H1 (cell line): ENCODE measurements around the gene ZSCAN10. TPM values are rescaled to one million over a fixed set of nuclear protein-coding genes. Genes with fewer than 3 reads are reported as not detected.

Experiments used
- CTCF ChIA-PET: fragments of 300-600 bp; sonication (Branson Sonifier 250); formaldehyde crosslinking; loops from one replicate; lab custom pipeline; 2021; ENCODE audit not compliant: partially characterized antibody; lab: Charles Lee
- POLR2A ChIA-PET: fragments of 300-600 bp; sonication (Branson Sonifier 250); formaldehyde crosslinking; loops from one replicate; lab custom pipeline; 2021; ENCODE audit warnings: inconsistent platforms; ENCODE audit not compliant: partially characterized antibody; lab: Charles Lee
- DNase-seq, 2 experiments: peaks; one replicate each; pipeline versions ENCODE4 v3.0.0 to v3.0.0-alpha.2; 2010 to 2022; ENCODE audit warnings: low spot score in 2 of 2, low read depth in 1 of 2, mixed read lengths in 1 of 2
- FAIRE-seq: peaks from 2 replicates; lab custom pipeline; 2011; peaks lifted over from hg19 to GRCh38; lab: Jason Lieb, UNC
- H2AFZ ChIP-seq: 2 replicates; pipeline ENCODE4 v1.8.1; 2012; ENCODE audit warnings: low read length, inconsistent platforms
- H2AK5ac ChIP-seq: 2 replicates; pipeline ENCODE4 v1.6.1; 2013; ENCODE audit warnings: low read depth, low read length
- H2BK120ac ChIP-seq: replicated peaks from 2 replicates; pipeline ENCODE3; 2013; ENCODE audit warnings: low read depth, low read length, inconsistent platforms
- H2BK12ac ChIP-seq: 2 replicates; pipeline ENCODE4 v1.6.1; 2013; ENCODE audit warnings: low read depth, low read length
- H2BK15ac ChIP-seq: 2 replicates; pipeline ENCODE4 v1.6.1; 2013; ENCODE audit warnings: low read length
- H2BK20ac ChIP-seq: 2 replicates; pipeline ENCODE4 v1.6.1; 2013; ENCODE audit warnings: low read length
- H2BK5ac ChIP-seq: 2 replicates; pipeline ENCODE4 v1.6.1; 2013; ENCODE audit warnings: low read depth, low read length
- H3K14ac ChIP-seq: 2 replicates; pipeline ENCODE4 v1.6.1; 2013; ENCODE audit warnings: inconsistent platforms; ENCODE audit not compliant: insufficient read length
- H3K18ac ChIP-seq: 2 replicates; pipeline ENCODE4 v1.6.1; 2013; ENCODE audit warnings: low read length; ENCODE audit errors: extremely low read depth
- H3K23ac ChIP-seq: 2 replicates; pipeline ENCODE4 v1.6.1; 2013; ENCODE audit warnings: inconsistent platforms; ENCODE audit not compliant: insufficient read length
- H3K23me2 ChIP-seq: 2 replicates; pipeline ENCODE4 v1.6.1; 2013; ENCODE audit warnings: low read depth, low read length
- H3K27ac ChIP-seq: 2 replicates; pipeline ENCODE4 v1.6.1; 2011; ENCODE audit warnings: low read depth, low read length, inconsistent platforms
- H3K27me3 ChIP-seq, 4 experiments: replicated peaks in 1 of 4; 1 replicate in 1 of 4; 2 replicates in 3 of 4; pipeline versions ENCODE4 v1.6.1 to v1.8.1; 2011 to 2013; ENCODE audit warnings: low read length in 3 of 4, mild to moderate bottlenecking in 3 of 4, inconsistent platforms in 2 of 4, mixed read lengths in 2 of 4, moderate library complexity in 1 of 4; ENCODE audit not compliant: control insufficient read depth in 3 of 4, insufficient read depth in 3 of 4; ENCODE audit errors: extremely low read depth in 1 of 4
- H3K36me3 ChIP-seq, 4 experiments: 2 replicates each; pipeline versions ENCODE4 v1.6.1 to v1.8.1; 2011 to 2013; ENCODE audit warnings: mild to moderate bottlenecking in 4 of 4, low read length in 3 of 4, moderate library complexity in 2 of 4, control low read depth in 1 of 4, inconsistent platforms in 1 of 4; ENCODE audit not compliant: insufficient read depth in 4 of 4, control insufficient read depth in 2 of 4
- H3K4ac ChIP-seq: replicated peaks from 2 replicates; pipeline ENCODE3; 2013; ENCODE audit warnings: low read length, low read depth, mixed read lengths, inconsistent platforms; ENCODE audit not compliant: insufficient read length
- H3K4me1 ChIP-seq, 4 experiments: replicated peaks in 1 of 4; 1 replicate in 1 of 4; 2 replicates in 3 of 4; pipeline versions ENCODE4 v1.6.1 to v1.8.1; 2011 to 2013; ENCODE audit warnings: low read length in 3 of 4, inconsistent platforms in 2 of 4, mixed read lengths in 1 of 4; ENCODE audit not compliant: insufficient read depth in 4 of 4, control insufficient read depth in 3 of 4
- H3K4me2 ChIP-seq, 2 experiments: 2 replicates each; pipeline versions ENCODE4 v1.6.1 to v1.8.1; 2011 to 2013; ENCODE audit warnings: low read depth in 2 of 2, low read length in 2 of 2, control low read depth in 1 of 2, inconsistent platforms in 1 of 2, mild to moderate bottlenecking in 1 of 2; ENCODE audit not compliant: insufficient read depth in 1 of 2
- H3K4me3 ChIP-seq, 4 experiments: fragments of 200-600, 300-600 bp in 1 of 4; sonication (generic), shearing (Covaris generic), sonication (Bioruptor Twin) in 1 of 4; 2 replicates each; pipeline versions ENCODE4 v1.5.1 to v1.8.1; 2011 to 2016; ENCODE audit warnings: low read length in 4 of 4, low read depth in 3 of 4, control low read depth in 2 of 4, inconsistent platforms in 2 of 4, mild to moderate bottlenecking in 2 of 4, mixed read lengths in 1 of 4, moderate library complexity in 1 of 4; ENCODE audit not compliant: insufficient read depth in 2 of 4; ENCODE audit errors: extremely low read depth in 1 of 4
- H3K56ac ChIP-seq: replicated peaks from 2 replicates; pipeline ENCODE3; 2013; ENCODE audit warnings: low read depth, mild to moderate bottlenecking, mixed read lengths, low read length, inconsistent platforms; ENCODE audit not compliant: insufficient read length
- H3K79me1 ChIP-seq: 2 replicates; pipeline ENCODE4 v1.6.1; 2013; ENCODE audit warnings: low read depth, low read length, control low read depth
- H3K79me2 ChIP-seq, 2 experiments: 2 replicates each; pipeline versions ENCODE4 v1.6.1 to v1.8.1; 2012 to 2013; ENCODE audit warnings: low read length in 2 of 2, mild to moderate bottlenecking in 2 of 2, inconsistent platforms in 1 of 2; ENCODE audit not compliant: insufficient read depth in 2 of 2, control insufficient read depth in 1 of 2
- H3K9ac ChIP-seq, 4 experiments: replicated peaks in 1 of 4; 1 replicate in 1 of 4; 2 replicates in 3 of 4; pipeline versions ENCODE4 v1.6.1 to v1.8.1; 2011 to 2013; ENCODE audit warnings: low read depth in 3 of 4, low read length in 3 of 4, control low read depth in 2 of 4, mild to moderate bottlenecking in 2 of 4, moderate library complexity in 2 of 4, inconsistent platforms in 1 of 4; ENCODE audit errors: extremely low read depth in 1 of 4
- H3K9me3 ChIP-seq, 2 experiments: 2 replicates each; pipeline versions ENCODE4 v1.6.1 to v1.8.1; 2012 to 2013; ENCODE audit warnings: mild to moderate bottlenecking in 2 of 2, moderate library complexity in 2 of 2, control low read depth in 1 of 2, inconsistent platforms in 1 of 2, low read depth in 1 of 2, low read length in 1 of 2, mixed read lengths in 1 of 2; ENCODE audit not compliant: insufficient read depth in 2 of 2
- H4K20me1 ChIP-seq, 2 experiments: replicated peaks in 1 of 2; 2 replicates each; pipeline versions ENCODE3 to v1.8.1; 2011 to 2013; ENCODE audit warnings: inconsistent platforms in 2 of 2, low read length in 2 of 2, mild to moderate bottlenecking in 1 of 2; ENCODE audit not compliant: insufficient read depth in 2 of 2, control insufficient read depth in 1 of 2
- H4K5ac ChIP-seq: 2 replicates; pipeline ENCODE4 v1.6.1; 2013; ENCODE audit warnings: low read length, low read depth, mixed read lengths, inconsistent platforms; ENCODE audit not compliant: insufficient read length
- H4K8ac ChIP-seq: 2 replicates; pipeline ENCODE4 v1.8.0; 2013; ENCODE audit warnings: mild to moderate bottlenecking, moderate library complexity, low read length, inconsistent platforms; ENCODE audit not compliant: insufficient read depth; ENCODE audit errors: extremely low read depth
- H4K91ac ChIP-seq: replicated peaks from 2 replicates; pipeline ENCODE3; 2013; ENCODE audit warnings: low read length, mixed read lengths, inconsistent platforms; ENCODE audit not compliant: insufficient read length
- ASH2L ChIP-seq: fragments of 200-600, 300-600 bp; sonication (generic); IDR thresholded peaks from one replicate; pipeline ENCODE4 v1.7.1; 2017; ENCODE audit warnings: low read length
- BACH1 ChIP-seq: IDR thresholded peaks from 2 replicates; pipeline ENCODE4 v1.6.1; 2012; ENCODE audit warnings: low read length, improper control_type of control experiment
- CHD1 ChIP-seq: IDR thresholded peaks from 2 replicates; pipeline ENCODE4 v1.6.1; 2012; ENCODE audit warnings: low read depth, low read length, improper control_type of control experiment
- CTBP2 ChIP-seq: IDR thresholded peaks from 2 replicates; pipeline ENCODE4 v1.7.0; 2011; ENCODE audit warnings: borderline replicate concordance, mild to moderate bottlenecking, moderate library complexity, mixed read lengths, low read length; ENCODE audit not compliant: insufficient read depth, insufficient read length
- FOSL1 ChIP-seq: IDR thresholded peaks from 2 replicates; pipeline ENCODE4 v1.6.1; 2011; ENCODE audit warnings: mild to moderate bottlenecking, low read depth, low read length, moderate library complexity; ENCODE audit not compliant: insufficient read depth
- HDAC6 ChIP-seq: IDR thresholded peaks from one replicate; pipeline ENCODE4 v1.7.1; 2012; ENCODE audit warnings: low read depth, mild to moderate bottlenecking, inconsistent platforms, low read length, moderate library complexity
- KDM1A ChIP-seq: fragments of 200-600, 300-600 bp; sonication (generic); IDR thresholded peaks from 2 replicates; pipeline ENCODE4 v1.7.1; 2016; ENCODE audit warnings: mild to moderate bottlenecking, low read length, borderline replicate concordance
- KDM5A ChIP-seq: fragments of 200-600 bp; IDR thresholded peaks from 2 replicates; pipeline ENCODE4 v1.7.1; 2012; ENCODE audit warnings: mild to moderate bottlenecking, low read length, inconsistent platforms, mixed read lengths
- MAFK ChIP-seq: IDR thresholded peaks from 2 replicates; pipeline ENCODE4 v1.6.1; 2012; ENCODE audit warnings: low read depth, mild to moderate bottlenecking, improper control_type of control experiment, low read length
- SIX5 ChIP-seq: IDR thresholded peaks from 2 replicates; pipeline ENCODE4 v1.6.1; 2011; ENCODE audit warnings: mild to moderate bottlenecking, low read depth, low read length
- SRF ChIP-seq: IDR thresholded peaks from 2 replicates; pipeline ENCODE4 v1.6.1; 2011; ENCODE audit warnings: mild to moderate bottlenecking, low read depth, low read length, moderate library complexity
- TAF7 ChIP-seq: optimal IDR thresholded peaks from 2 replicates; pipeline ENCODE3; 2011; ENCODE audit warnings: low read depth, mild to moderate bottlenecking, inconsistent platforms, low read length, moderate library complexity, borderline replicate concordance
- TBP ChIP-seq: IDR thresholded peaks from 2 replicates; pipeline ENCODE4 v1.6.1; 2011; ENCODE audit warnings: low read depth, low read length, improper control_type of control experiment
- ZNF274 ChIP-seq: IDR thresholded peaks from 2 replicates; pipeline ENCODE4 v1.7.0; 2012; ENCODE audit warnings: low read length, borderline replicate concordance; ENCODE audit errors: extremely low read depth
- WGBS, 2 experiments: shearing (Covaris generic) in 1 of 2; methylation state at CpG; one replicate each; pipeline versions ENCODE4 v1.1.6 to v1.1.7; 2013 to 2015; ENCODE audit warnings: low lambda C conversion rate in 2 of 2, mixed read lengths in 2 of 2, inconsistent platforms in 1 of 2, low coverage in 1 of 2, missing lambda C conversion rate in 1 of 2; ENCODE audit not compliant: insufficient replicate concordance in 2 of 2, insufficient coverage in 1 of 2, insufficient read length in 1 of 2; ENCODE audit errors: extremely low coverage in 1 of 2, missing lambda C conversion rate in 1 of 2; 5-methylcytosine and 5-hydroxymethylcytosine counted together
- polyA plus RNA-seq, 7 experiments: library from polyadenylated mRNA; depleted of rRNA in 3 of 7; stranded (reverse) in 5 of 7; unstranded in 2 of 7; fragments of >200 nt in 5 of 7; fragments of 200-250 nt in 2 of 7; gene quantifications; 1 replicate in 5 of 7; 2 replicates in 1 of 7; 4 replicates in 1 of 7; pipeline versions ENCODE4 v1.2.1 to v1.2.3, GENCODE V29; 2011 to 2013; ENCODE audit warnings: missing spikeins in 2 of 7, mixed read lengths in 2 of 7
- total RNA-seq: library from RNA; stranded (reverse); fragmentation: NEBNext Ultra II Directional; extraction: Animal tissue kit (Norgen Biotek cat#: 25700); gene quantifications from 2 replicates; pipeline ENCODE4 v1.2.1, GENCODE V29; 2021
- TF ChIP-seq, protein P1 (sequence below): IDR thresholded peaks from 2 replicates; pipeline ENCODE4 v1.6.1; 2012; ENCODE audit warnings: inconsistent platforms

The ZSCAN10 gene
- total and polyA plus RNA-seq, 2 of the 8 experiments (the other 6 are each of a cell fraction or from before 2014, with no cell fraction given) = 209 to 314 TPM

DNA sequence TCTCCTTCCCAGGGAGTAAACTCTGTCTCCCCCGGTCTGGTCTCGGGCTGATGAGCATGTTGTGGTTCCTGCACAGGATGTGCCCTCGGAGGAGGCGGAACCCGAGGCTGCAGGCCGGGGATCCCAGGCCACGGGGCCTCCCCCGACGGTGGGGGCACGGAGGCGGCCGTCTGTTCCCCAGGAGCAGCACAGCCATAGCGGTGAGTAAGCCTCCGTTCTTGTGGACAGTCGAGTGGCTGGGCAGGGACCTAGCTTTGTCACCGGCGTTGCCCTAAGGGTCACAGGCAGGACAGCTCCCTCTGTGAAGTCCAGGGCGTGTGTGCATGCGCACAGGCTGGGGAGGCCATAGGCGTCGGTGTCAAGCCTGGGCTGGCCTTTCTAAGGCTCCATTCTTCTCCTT lies 39.2 kb upstream of the ZSCAN10 start:
- Histone ChIP-seq H3K9ac (no peak overlapping the region), H2BK20ac (no peak overlapping the region), H3K36me3 (peaks cover 0 to 8% (median 3%) of the 10 kb centered on the region in 4 experiments; a peak in 4 of 8 replicates), H2AK5ac (no peak overlapping the region), H3K4ac (no peak overlapping the region), H3K79me2 (peaks cover 7 to 10% of the 10 kb centered on the region in 2 experiments), H3K56ac (no peak overlapping the region), H3K14ac (no peak overlapping the region), H3K27me3 (no peaks in the 10 kb centered on the region), H4K91ac (no peak overlapping the region), H3K23ac (no peak overlapping the region), H2AFZ (no peak overlapping the region), H3K23me2 (peaks cover 8% of the 10 kb centered on the region), H2BK15ac (no peak overlapping the region), H3K18ac (no peak overlapping the region), H2BK5ac (no peak overlapping the region), H3K4me2 (no peak overlapping the region), H3K79me1 (no peaks in the 10 kb centered on the region; the same call in 1 of the 2 replicates), H3K4me3 (no peak overlapping the region), H4K20me1 (peaks cover 0 to 10% of the 10 kb centered on the region in 2 experiments), H2BK120ac (no peak overlapping the region), H4K8ac (no peak overlapping the region), H3K27ac (no peak overlapping the region), H2BK12ac (no peak overlapping the region), H3K4me1 (0 out of 7 replicates have a peak, but pooled peaks cover 0 to 2% (median 0%) of the 10 kb centered on the region in 4 experiments), H4K5ac (no peak overlapping the region), H3K9me3 (no peaks in the 10 kb centered on the region)
- DNase-seq = no peak
- ChIA-PET POLR2A (interaction anchor here (0.6 to 2.3 kb wide), 5 partner anchors 10 to 134 kb away, joined by 3 to 5 read pairs (median 3); no protein-coding TSS in a partner anchor), CTCF (interaction anchor here (4.4 to 17.4 kb wide), 3 partner anchors 9 to 33 kb away, joined by 26 to 619 read pairs (median 29); partner anchors contain the start of genes ZNF205 and ZSCAN10)
- FAIRE-seq = no peak
- WGBS, 2 experiments = 95% methylated on average over 21 of the region's 21 CpGs; no CpG with 5 or more reads in 1 of the 2 experiments
- no peak for TF ChIP-seq BACH1
- no peak for TF ChIP-seq SRF
- no peak for TF ChIP-seq ASH2L
- no peak for TF ChIP-seq KDM5A
- TF ChIP-seq TAF7 = no peak
- no peak for TF ChIP-seq KDM1A
- no peak for TF ChIP-seq SIX5
- no peak for TF ChIP-seq TBP
- TF ChIP-seq FOSL1 = no peak
- TF ChIP-seq HDAC6 = no peak
- TF ChIP-seq, protein P1, sequence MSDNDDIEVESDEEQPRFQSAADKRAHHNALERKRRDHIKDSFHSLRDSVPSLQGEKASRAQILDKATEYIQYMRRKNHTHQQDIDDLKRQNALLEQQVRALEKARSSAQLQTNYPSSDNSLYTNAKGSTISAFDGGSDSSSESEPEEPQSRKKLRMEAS = no peak
- TF ChIP-seq MAFK = no peak
- TF ChIP-seq CHD1 = no peak
- no peak for TF ChIP-seq CTBP2
- TF ChIP-seq ZNF274 = no peak
